ENCODE measurements around the gene PCSK4. TPM values are rescaled to one million over a fixed set of nuclear protein-coding genes. Genes with fewer than 3 reads are reported as not detected.

PCSK4 gene
- total and polyA plus RNA-seq, 9 donors: 0.76 to 3.1 (median 0.84) TPM

DNA sequence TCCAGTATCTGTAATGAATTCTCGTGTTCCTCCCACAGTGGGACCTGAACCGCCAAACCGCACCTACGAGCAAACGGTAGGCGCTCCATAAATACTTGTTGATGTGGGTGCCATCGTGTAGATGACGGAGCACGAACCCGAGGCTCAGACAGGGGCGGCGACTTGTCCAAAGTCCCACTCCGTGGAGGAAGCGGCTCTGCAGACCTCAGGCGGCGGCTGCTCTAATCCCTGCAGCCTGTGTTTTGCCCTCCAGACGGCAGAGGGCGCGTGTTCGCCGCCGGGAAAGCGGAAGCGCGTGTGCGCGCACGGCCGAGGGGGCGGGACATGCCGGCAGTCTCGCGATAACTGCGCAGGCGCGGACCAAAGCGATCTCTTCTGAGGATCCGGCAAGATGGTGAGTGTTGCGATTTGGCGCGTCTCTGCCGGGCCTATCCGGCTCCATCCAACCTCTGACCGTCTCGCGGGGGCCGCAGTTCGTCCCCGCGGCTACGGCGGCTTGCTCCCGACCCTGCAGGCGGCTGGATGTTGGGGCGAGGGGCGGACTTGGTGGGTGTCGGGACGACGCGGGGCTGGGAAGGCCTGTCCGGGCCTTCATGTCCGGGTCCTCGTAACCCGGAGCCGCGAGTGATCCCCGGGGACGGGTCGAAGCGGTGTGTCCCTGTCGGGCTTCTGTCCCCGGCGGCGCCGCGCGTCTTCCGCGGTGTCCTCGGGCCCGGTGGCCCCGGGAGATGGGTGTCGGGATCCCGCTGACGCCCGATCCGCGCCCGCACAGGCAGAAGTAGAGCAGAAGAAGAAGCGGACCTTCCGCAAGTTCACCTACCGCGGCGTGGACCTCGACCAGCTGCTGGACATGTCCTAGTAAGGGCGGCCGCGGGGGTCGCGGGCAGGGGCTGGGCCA lies 51.9 kb downstream of the PCSK4 start, which contains the start of gene RPS15:
TSS of gene RPS15 (plus strand) at position 362 of the 898 bp plus-strand sequence. CDS start at position 392, 30 bp downstream.
- peaks cover 59% of the 10 kb centered on the region for H3K36me3 ChIP-seq (ENCODE audit: control insufficient read depth, insufficient read depth, low read length)
- DNase-seq: peak; percentile 98
- no peaks in the 10 kb centered on the region for H3K9me3 ChIP-seq (replicated peaks; ENCODE audit: control insufficient read depth, low read depth, low read length)
- no peaks in the 10 kb centered on the region for H3K27me3 ChIP-seq (ENCODE audit: control insufficient read depth, insufficient read depth, low read length)
- H3K27ac ChIP-seq (ENCODE audit: low read length): peak within 1 kb of the TSS; percentile 93
- peaks cover 20% of the 10 kb centered on the region for H3K4me1 ChIP-seq (ENCODE audit: control insufficient read depth, insufficient read depth, low read length)
- WGBS (ENCODE audit: insufficient coverage): under 1% methylated on average over 98 of the region's 100 CpGs
- peak within 1 kb of the TSS; percentile 88 for H3K4me3 ChIP-seq (ENCODE audit: low read length)

DNA sequence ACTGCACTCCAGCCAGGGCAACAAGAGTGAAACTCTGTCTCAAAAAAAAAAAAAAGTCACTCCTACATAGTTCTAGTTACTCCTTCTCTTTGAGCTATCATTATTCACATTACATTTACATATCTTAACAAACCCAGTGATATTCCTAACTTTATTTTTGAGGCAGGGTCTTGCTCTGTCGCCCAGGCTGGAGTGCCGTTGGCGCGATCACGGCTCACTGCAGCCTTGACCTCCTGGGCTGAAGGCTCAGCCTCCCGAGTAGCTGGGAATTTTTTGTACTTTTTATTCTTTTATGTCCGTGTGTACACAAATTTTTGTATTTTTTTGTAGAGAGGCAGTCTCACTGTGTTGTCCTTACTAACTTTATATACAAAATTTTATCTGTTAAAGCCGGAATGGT lies 52.5 kb downstream of the PCSK4 start:
- H3K36me3 ChIP-seq (ENCODE audit: control insufficient read depth, insufficient read depth, low read length): peaks cover 65% of the 10 kb centered on the region
- DNase-seq: no peak
- WGBS (ENCODE audit: insufficient coverage): no CpG with 5 or more reads among the region's 8 CpGs
- no peaks in the 10 kb centered on the region for H3K27me3 ChIP-seq (ENCODE audit: control insufficient read depth, insufficient read depth, low read length)
- no peaks in the 10 kb centered on the region for H3K9me3 ChIP-seq (replicated peaks; ENCODE audit: control insufficient read depth, low read depth, low read length)
- H3K4me1 ChIP-seq (ENCODE audit: control insufficient read depth, insufficient read depth, low read length): peaks cover 20% of the 10 kb centered on the region
- H3K27ac ChIP-seq (ENCODE audit: low read length): no peak overlapping the region
- no peak overlapping the region for H3K4me3 ChIP-seq (ENCODE audit: low read length)

DNA sequence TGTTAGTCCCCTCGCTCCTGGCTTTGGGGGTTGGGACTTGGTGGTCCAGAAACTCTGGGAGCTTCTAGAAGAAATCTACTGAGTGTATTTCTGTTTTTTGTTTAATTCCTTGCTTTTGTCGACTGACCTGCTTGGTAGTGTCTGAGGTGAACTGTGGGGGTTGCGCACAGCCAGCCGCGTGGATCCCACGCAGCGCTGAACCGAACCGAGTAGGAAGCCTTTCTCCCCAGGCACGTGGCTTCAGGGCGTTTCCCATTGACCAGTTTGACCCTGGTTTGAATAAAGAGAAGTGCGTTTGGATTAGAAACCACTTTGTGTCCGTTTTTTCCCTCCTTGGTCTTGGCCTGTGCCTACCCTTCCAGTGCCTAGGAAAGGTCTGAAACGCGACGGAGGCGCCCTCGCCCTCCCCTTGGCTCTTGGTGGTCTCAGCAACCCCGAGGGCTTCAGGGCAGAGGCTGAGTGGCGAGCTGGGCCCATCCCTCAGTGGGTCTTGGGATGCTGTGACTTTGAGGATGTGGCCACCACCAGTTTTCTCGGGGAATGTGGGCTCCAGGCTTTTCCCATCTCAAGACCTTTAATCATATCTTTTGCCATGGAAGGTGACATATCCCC lies 54.7 kb downstream of the PCSK4 start:
- no peak overlapping the region for H3K4me3 ChIP-seq (ENCODE audit: low read length)
- H3K36me3 ChIP-seq (ENCODE audit: control insufficient read depth, insufficient read depth, low read length): peaks cover 59% of the 10 kb centered on the region
- WGBS (ENCODE audit: insufficient coverage): 83% methylated on average over 17 of the region's 21 CpGs
- H3K27ac ChIP-seq (ENCODE audit: low read length): no peak overlapping the region
- no peaks in the 10 kb centered on the region for H3K9me3 ChIP-seq (replicated peaks; ENCODE audit: control insufficient read depth, low read depth, low read length)
- peaks cover 18% of the 10 kb centered on the region for H3K4me1 ChIP-seq (ENCODE audit: control insufficient read depth, insufficient read depth, low read length)
- H3K27me3 ChIP-seq (ENCODE audit: control insufficient read depth, insufficient read depth, low read length): no peaks in the 10 kb centered on the region
- no peak for DNase-seq

GRCh38 chr19:1434577-1435060 lies 55.5 kb downstream of the PCSK4 start:
- 82% methylated on average over 31 of the region's 39 CpGs for WGBS (ENCODE audit: insufficient coverage)
- H3K4me3 ChIP-seq (ENCODE audit: low read length): no peak overlapping the region
- DNase-seq: no peak
- H3K4me1 ChIP-seq (ENCODE audit: control insufficient read depth, insufficient read depth, low read length): peaks cover 10% of the 10 kb centered on the region
- peaks cover 59% of the 10 kb centered on the region for H3K36me3 ChIP-seq (ENCODE audit: control insufficient read depth, insufficient read depth, low read length)
- H3K27ac ChIP-seq (ENCODE audit: low read length): no peak overlapping the region
- H3K27me3 ChIP-seq (ENCODE audit: control insufficient read depth, insufficient read depth, low read length): no peaks in the 10 kb centered on the region
- no peaks in the 10 kb centered on the region for H3K9me3 ChIP-seq (replicated peaks; ENCODE audit: control insufficient read depth, low read depth, low read length)

DNA sequence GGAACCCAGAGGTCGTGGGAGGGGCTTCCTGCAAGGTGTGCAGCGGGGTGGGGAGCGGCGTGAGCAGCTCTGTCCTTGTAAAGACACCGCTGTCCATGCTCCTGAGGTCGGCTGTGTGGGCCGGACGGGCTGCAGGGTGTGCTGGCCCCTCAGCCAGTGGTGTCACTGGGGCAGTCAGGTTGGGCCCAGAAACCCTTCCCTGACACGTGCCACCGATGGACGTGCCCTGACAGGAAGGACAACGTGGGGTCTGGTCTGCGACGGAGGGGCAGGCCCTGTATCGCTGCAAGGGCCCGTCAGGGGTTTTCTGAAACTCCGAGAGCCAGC lies 56.1 kb downstream of the PCSK4 start:
- peaks cover 61% of the 10 kb centered on the region for H3K36me3 ChIP-seq (ENCODE audit: control insufficient read depth, insufficient read depth, low read length)
- no peaks in the 10 kb centered on the region for H3K9me3 ChIP-seq (replicated peaks; ENCODE audit: control insufficient read depth, low read depth, low read length)
- no peak overlapping the region for H3K4me3 ChIP-seq (ENCODE audit: low read length)
- peaks cover 4% of the 10 kb centered on the region for H3K4me1 ChIP-seq (ENCODE audit: control insufficient read depth, insufficient read depth, low read length)
- 90% methylated on average over 17 of the region's 17 CpGs for WGBS (ENCODE audit: insufficient coverage)
- H3K27me3 ChIP-seq (ENCODE audit: control insufficient read depth, insufficient read depth, low read length): no peaks in the 10 kb centered on the region
- no peak for DNase-seq
- no peak overlapping the region for H3K27ac ChIP-seq (ENCODE audit: low read length)

DNA sequence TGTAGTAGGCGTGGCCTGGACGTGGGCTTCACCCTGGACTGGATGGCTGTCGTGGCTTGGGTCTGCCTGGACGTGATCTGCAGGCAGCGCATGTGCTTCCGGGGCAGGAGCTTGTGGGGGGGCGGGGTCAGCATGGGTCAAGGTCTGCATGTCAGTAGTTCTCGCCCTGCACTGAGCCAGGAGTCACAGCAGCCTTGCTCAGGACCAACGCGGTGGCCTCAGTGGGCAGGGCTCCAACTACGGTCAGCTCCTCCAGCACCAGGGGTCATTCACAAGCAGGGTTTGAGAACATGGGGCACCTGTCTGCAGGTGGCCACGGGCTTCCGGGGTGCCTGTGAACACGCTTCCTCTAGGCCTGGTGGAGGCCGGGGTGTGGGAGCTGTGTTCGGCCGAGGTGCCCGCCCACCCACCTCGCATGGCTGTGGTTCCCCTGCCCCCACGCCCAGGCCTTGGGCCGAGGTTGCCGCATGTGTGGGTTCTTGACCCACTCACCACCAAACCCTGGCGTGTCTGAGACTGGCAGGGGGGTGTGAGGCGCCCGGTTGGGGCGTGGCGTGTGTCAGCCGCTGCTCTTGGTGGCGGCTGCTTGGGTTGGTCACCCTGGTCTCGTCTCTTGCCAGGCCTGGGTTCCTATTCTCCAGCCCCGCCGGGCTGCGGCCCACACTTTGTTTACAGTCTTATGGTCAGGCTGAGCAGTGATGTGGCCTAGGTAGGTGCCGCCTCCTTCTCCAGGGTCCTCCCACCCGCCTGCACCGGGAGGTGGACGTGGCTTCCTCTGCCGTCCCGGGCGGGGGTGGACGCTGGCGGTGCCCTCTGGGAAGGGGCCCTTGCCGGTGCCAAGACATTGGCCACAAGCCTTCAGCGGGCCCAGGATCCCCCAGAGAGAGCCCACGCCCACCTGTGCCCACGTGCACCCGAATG lies 56.8 kb downstream of the PCSK4 start:
- WGBS (ENCODE audit: insufficient coverage): 86% methylated on average over 42 of the region's 47 CpGs
- no peak overlapping the region for H3K27ac ChIP-seq (ENCODE audit: low read length)
- DNase-seq: no peak
- no peak overlapping the region for H3K4me3 ChIP-seq (ENCODE audit: low read length)
- peaks cover 3% of the 10 kb centered on the region for H3K4me1 ChIP-seq (ENCODE audit: control insufficient read depth, insufficient read depth, low read length)
- H3K36me3 ChIP-seq (ENCODE audit: control insufficient read depth, insufficient read depth, low read length): peaks cover 67% of the 10 kb centered on the region
- no peaks in the 10 kb centered on the region for H3K9me3 ChIP-seq (replicated peaks; ENCODE audit: control insufficient read depth, low read depth, low read length)
- H3K27me3 ChIP-seq (ENCODE audit: control insufficient read depth, insufficient read depth, low read length): no peaks in the 10 kb centered on the region

- H3K4me1 ChIP-seq (ENCODE audit: control insufficient read depth, insufficient read depth, low read length): no peaks in the 10 kb centered on the region
- peaks cover 75% of the 10 kb centered on the region for H3K36me3 ChIP-seq (ENCODE audit: control insufficient read depth, insufficient read depth, low read length)
- no peaks in the 10 kb centered on the region for H3K27me3 ChIP-seq (ENCODE audit: control insufficient read depth, insufficient read depth, low read length)
- no peak overlapping the region for H3K27ac ChIP-seq (ENCODE audit: low read length)
- WGBS (ENCODE audit: insufficient coverage): 94% methylated on average over 16 of the region's 16 CpGs
- no peak for DNase-seq
- H3K4me3 ChIP-seq (ENCODE audit: low read length): no peak overlapping the region
- H3K9me3 ChIP-seq (replicated peaks; ENCODE audit: control insufficient read depth, low read depth, low read length): no peaks in the 10 kb centered on the region
Observed at GRCh38 chr19:1432507-1432887, 57.7 kb downstream of the PCSK4 start.

GRCh38 chr19:1431759-1432506 lies 58.2 kb downstream of the PCSK4 start:
- no peaks in the 10 kb centered on the region for H3K4me1 ChIP-seq (ENCODE audit: control insufficient read depth, insufficient read depth, low read length)
- no peaks in the 10 kb centered on the region for H3K9me3 ChIP-seq (replicated peaks; ENCODE audit: control insufficient read depth, low read depth, low read length)
- H3K36me3 ChIP-seq (ENCODE audit: control insufficient read depth, insufficient read depth, low read length): peaks cover 79% of the 10 kb centered on the region
- H3K27ac ChIP-seq (ENCODE audit: low read length): no peak overlapping the region
- 84% methylated on average over 22 of the region's 24 CpGs for WGBS (ENCODE audit: insufficient coverage)
- DNase-seq: no peak
- no peak overlapping the region for H3K4me3 ChIP-seq (ENCODE audit: low read length)
- H3K27me3 ChIP-seq (ENCODE audit: control insufficient read depth, insufficient read depth, low read length): no peaks in the 10 kb centered on the region
